T-helper 1 cell treated with Interleukin-12 subunit alpha and Interleukin-12 subunit beta and Interleukin-4 antibody, amounts not matched to agents 30 μg/mL and 1 μg/mL, for 36 hours (primary cell): ENCODE measurements around the gene HSDL2.
"Not testable (repeated sequence)": the region's sequence is repeated elsewhere in the genome, so short reads cannot be mapped to it uniquely, and the experiment has no call there.

Source experiments
- H3K27ac Mint-ChIP-seq: one replicate; pipeline ENCODE4 v1.8.0; 2021; ENCODE audit warnings: mild to moderate bottlenecking, mixed read lengths
- H3K27me3 Mint-ChIP-seq: one replicate; pipeline ENCODE4 v1.8.0; 2021; ENCODE audit warnings: low read depth, mixed read lengths
- H3K36me3 Mint-ChIP-seq: one replicate; pipeline ENCODE4 v1.8.0; 2021; ENCODE audit warnings: low read depth, mixed read lengths
- H3K4me1 Mint-ChIP-seq: one replicate; pipeline ENCODE4 v1.8.0; 2021; ENCODE audit warnings: low read depth, mixed read lengths
- H3K4me3 Mint-ChIP-seq: one replicate; pipeline ENCODE4 v1.8.0; 2021; ENCODE audit warnings: mild to moderate bottlenecking, moderate library complexity, mixed read lengths
- H3K9me3 Mint-ChIP-seq: one replicate; pipeline ENCODE4 v1.8.0; 2021; ENCODE audit warnings: mixed read lengths

Gene HSDL2

DNA sequence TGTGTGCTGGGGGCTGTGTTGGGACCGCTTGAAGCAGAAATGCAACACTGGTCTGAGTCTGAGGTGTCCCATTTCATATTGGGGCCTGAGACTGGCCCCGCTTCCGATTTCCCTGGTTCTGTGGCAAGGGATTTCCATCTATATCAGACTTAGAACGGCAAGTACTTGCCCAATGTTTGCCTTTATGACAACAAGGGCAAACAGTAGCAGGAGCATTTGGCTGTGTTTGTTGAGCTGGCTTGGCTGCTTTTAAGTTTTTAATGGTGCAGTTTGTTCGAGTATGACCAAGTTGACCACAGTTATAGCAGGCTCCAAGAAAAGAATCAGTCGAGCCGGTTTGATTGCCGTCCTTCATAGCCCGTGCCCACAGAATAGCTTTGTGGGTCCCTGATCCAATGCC lies 17.0 kb downstream of the HSDL2 start:
- Mint-ChIP-seq H3K4me1 (no peaks in the 10 kb centered on the region), H3K27me3 (no peaks in the 10 kb centered on the region), H3K4me3 (no peak overlapping the region), H3K27ac (no peak overlapping the region), H3K36me3 (peaks cover 14% of the 10 kb centered on the region), H3K9me3 (peaks cover 14% of the 10 kb centered on the region)

DNA sequence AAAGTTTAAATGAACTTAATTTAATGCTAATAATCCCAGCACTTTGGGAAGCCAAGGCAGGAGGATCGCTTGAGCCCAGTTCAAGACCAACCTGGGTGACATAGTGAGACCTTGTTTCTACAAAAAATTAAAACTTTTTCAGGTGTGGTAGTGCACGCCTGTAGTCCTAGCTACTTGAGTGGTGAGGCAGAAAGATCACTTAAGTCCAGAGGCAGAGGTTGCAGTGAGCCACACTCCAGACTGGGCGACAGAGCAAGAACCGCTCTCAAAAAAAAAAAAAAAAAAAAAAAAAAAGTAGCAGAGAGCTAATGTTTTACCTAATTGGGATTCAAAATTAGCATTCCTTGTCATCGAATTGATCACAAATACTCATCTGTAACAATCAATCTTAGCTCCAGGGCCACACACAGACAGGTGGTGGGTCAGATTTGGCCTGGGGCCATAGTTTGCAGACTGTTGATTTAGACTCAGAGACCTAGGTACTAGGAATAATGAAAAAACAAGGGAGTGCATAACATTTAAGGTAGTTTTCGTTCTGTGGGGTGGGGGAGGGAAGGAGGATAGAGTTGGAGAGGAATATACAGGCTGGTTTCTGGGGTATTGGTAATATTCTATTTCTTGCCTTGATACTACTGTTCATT lies 21.4 kb downstream of the HSDL2 start:
- no peaks in the 10 kb centered on the region for H3K4me1 Mint-ChIP-seq
- H3K36me3 Mint-ChIP-seq = peaks cover 15% of the 10 kb centered on the region
- H3K9me3 Mint-ChIP-seq = peaks cover 14% of the 10 kb centered on the region
- no peak overlapping the region for H3K27ac Mint-ChIP-seq
- no peak overlapping the region for H3K4me3 Mint-ChIP-seq
- H3K27me3 Mint-ChIP-seq = no peaks in the 10 kb centered on the region

DNA sequence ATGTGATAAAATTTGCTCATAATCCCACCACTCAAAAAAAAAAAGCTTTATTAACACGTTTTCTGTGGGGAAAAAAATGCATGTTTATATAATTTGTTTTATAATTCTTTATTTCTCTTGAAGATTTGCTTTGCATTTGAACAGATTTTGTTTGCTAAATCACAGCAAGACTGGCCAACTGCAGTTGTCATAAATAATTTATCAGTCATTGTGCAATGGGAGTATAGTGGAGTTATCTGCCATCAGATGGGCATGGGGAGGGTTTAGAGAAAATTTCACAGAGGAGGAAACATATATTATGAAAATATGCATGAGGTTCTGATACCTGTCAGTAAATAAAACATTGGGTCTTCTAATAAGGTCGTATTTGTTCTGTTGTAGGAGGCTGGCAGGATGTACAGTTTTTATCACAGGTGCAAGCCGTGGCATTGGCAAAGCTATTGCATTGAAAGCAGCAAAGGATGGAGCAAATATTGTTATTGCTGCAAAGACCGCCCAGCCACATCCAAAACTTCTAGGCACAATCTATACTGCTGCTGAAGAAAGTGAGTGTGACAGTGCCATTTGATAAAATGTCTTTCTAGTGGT lies 23.8 kb downstream of the HSDL2 start:
- Mint-ChIP-seq H3K27me3 (no peaks in the 10 kb centered on the region), H3K27ac (no peak overlapping the region), H3K4me3 (no peak overlapping the region), H3K4me1 (no peaks in the 10 kb centered on the region), H3K9me3 (peaks cover 6% of the 10 kb centered on the region), H3K36me3 (peaks cover 19% of the 10 kb centered on the region)

DNA sequence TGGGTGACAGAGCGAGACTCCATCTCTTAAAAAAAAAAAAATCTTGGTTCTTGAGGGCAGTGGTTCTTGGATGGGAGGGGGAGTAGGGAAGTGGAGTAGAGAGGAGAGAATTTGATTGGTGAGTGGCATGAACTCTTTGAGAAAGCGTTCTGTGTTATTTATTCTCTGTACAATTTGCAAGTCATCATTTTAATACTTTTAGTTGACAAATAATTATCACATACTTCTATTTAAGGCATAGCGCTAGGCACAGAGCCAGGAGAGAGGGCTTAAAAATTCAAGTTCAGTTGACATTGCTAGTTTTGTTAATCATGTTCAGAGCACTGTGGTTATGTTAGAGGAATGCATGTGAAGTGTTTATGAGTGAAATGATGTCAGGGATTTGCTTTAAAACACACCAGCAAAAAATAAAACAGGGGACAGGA lies 24.6 kb downstream of the HSDL2 start:
- Mint-ChIP-seq H3K9me3 (no peaks in the 10 kb centered on the region), H3K27me3 (no peaks in the 10 kb centered on the region), H3K4me3 (no peak overlapping the region), H3K4me1 (no peaks in the 10 kb centered on the region), H3K36me3 (peaks cover 16% of the 10 kb centered on the region), H3K27ac (no peak overlapping the region)

DNA sequence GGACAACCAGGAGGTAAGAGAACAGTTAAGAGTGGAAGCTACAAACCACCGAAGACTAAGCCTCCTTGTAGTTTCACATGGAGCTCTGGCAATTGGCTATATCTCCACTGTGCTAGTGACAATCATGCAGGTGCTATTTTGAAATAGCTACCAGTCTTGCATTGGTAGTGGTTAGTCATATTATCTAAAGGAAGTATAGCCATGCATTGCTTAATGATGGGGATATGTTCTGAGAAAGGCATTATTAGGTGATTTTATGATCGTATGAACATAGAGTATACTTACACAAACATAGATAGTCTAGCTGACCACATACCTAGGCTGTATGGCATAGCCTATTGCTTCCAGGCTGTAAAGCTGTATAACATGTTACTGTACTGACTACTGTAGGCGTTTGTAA lies 28.4 kb downstream of the HSDL2 start:
- H3K27ac Mint-ChIP-seq = no peak overlapping the region
- no peak overlapping the region for H3K4me3 Mint-ChIP-seq
- H3K27me3 Mint-ChIP-seq = no peaks in the 10 kb centered on the region
- no peaks in the 10 kb centered on the region for H3K4me1 Mint-ChIP-seq
- no peaks in the 10 kb centered on the region for H3K9me3 Mint-ChIP-seq
- H3K36me3 Mint-ChIP-seq = peaks cover 16% of the 10 kb centered on the region

DNA sequence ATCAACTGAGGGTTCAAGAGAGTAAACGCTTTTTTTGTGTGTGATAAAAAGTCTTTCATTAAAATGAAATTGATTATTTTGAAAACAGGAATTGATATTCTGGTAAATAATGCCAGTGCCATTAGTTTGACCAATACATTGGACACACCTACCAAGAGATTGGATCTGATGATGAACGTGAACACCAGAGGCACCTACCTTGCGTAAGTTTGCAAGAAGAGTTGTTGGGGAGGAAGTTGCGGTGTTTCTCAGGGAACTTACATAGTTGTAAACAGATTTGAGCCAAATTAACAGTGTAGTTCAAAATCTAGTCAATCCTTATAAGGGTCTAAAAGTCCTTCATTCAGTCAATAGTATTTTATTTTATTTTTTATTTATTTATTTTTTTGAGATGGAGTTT lies 28.9 kb downstream of the HSDL2 start:
- H3K27ac Mint-ChIP-seq = no peak overlapping the region
- no peak overlapping the region for H3K4me3 Mint-ChIP-seq
- H3K36me3 Mint-ChIP-seq = peaks cover 16% of the 10 kb centered on the region
- H3K27me3 Mint-ChIP-seq = no peaks in the 10 kb centered on the region
- no peaks in the 10 kb centered on the region for H3K4me1 Mint-ChIP-seq
- H3K9me3 Mint-ChIP-seq = no peaks in the 10 kb centered on the region

DNA sequence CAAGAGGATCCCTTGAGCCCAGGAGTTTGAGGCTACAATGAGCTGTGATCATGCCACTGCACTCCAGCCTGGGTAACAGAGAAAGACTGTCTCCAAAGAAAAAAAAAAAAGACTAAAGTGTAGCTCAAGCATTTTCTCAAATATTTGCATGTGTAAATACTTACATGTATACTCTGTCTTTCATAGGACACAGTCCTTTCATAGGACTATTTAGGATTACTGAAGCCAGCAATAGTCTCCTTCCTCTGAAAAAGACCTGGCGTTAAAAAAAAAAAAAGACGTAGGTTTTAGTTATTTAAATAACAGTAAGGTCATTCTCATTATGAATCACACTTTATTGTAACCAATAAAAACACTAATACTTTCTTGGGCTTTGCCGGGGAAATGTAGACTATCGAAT lies 29.9 kb downstream of the HSDL2 start:
- no peak overlapping the region for H3K27ac Mint-ChIP-seq
- H3K4me3 Mint-ChIP-seq = no peak overlapping the region
- no peaks in the 10 kb centered on the region for H3K27me3 Mint-ChIP-seq
- no peaks in the 10 kb centered on the region for H3K9me3 Mint-ChIP-seq
- peaks cover 14% of the 10 kb centered on the region for H3K36me3 Mint-ChIP-seq
- no peaks in the 10 kb centered on the region for H3K4me1 Mint-ChIP-seq

DNA sequence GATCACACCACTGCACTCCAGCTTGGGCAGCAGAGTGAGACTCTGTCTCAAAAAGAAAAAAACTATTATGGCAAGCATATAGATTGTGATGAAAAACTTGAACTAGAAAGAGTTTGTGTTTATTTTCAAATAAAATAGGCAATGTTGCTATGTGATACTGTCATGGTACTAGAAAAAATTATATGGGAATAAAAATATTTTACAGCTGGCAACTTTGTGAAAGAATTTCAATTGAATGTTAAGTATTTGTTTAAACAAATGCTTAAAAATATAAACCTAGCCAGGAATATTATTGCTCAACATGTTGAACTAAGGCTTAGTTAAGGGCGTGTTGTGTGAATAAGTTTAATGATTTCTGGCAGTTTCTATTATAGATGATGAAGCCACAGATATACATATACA lies 31.7 kb downstream of the HSDL2 start:
- H3K4me1 Mint-ChIP-seq = no peaks in the 10 kb centered on the region
- no peak overlapping the region for H3K4me3 Mint-ChIP-seq
- H3K27me3 Mint-ChIP-seq = no peaks in the 10 kb centered on the region
- no peaks in the 10 kb centered on the region for H3K9me3 Mint-ChIP-seq
- no peak overlapping the region for H3K27ac Mint-ChIP-seq
- H3K36me3 Mint-ChIP-seq = peaks cover 10% of the 10 kb centered on the region

DNA sequence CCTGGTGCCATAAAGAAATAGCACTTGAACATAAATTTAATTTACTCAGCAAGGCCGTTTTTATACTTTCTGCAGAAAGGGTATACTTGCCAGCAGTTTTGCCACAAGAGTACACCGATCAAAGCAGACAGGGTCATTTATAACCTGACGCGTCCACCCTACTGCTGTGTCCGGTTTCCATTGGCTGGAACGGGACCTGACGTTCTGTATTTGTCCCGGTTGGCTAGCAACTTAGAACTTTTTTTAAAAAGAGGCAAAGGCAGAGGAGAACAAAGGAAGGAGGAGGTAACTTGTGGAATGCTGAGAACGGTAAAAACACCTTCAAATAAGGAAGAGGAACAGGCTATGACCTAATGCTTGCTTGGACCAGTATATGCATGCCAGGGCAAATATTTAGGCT lies 33.8 kb downstream of the HSDL2 start:
- H3K27me3 Mint-ChIP-seq, H3K4me3 Mint-ChIP-seq, H3K27ac Mint-ChIP-seq, H3K36me3 Mint-ChIP-seq, H3K9me3 Mint-ChIP-seq, H3K4me1 Mint-ChIP-seq: not testable (repeated sequence)

DNA sequence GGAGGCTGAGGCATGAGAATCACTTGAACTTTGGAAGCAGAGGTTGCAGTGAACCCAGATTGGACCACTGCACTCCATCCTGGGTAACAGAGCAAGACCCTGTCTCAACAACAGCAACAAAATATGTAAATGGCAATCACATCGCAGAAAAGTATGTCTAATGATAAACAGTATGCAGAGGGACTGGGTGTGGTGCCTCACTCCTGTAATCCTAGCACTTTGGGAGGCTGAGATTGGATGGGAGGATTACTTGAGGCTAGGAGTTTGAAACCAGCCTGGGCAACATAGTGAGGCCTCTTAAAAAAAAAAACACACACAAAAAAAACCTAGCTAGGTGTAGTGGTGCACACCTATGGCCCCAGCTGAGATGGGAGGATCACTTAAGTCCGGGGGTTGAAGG lies 40.3 kb downstream of the HSDL2 start:
- H3K27me3 Mint-ChIP-seq = no peaks in the 10 kb centered on the region
- peaks cover 4% of the 10 kb centered on the region for H3K4me1 Mint-ChIP-seq
- H3K4me3 Mint-ChIP-seq = no peak overlapping the region
- H3K9me3 Mint-ChIP-seq = no peaks in the 10 kb centered on the region
- peaks cover 8% of the 10 kb centered on the region for H3K36me3 Mint-ChIP-seq
- no peak overlapping the region for H3K27ac Mint-ChIP-seq

DNA sequence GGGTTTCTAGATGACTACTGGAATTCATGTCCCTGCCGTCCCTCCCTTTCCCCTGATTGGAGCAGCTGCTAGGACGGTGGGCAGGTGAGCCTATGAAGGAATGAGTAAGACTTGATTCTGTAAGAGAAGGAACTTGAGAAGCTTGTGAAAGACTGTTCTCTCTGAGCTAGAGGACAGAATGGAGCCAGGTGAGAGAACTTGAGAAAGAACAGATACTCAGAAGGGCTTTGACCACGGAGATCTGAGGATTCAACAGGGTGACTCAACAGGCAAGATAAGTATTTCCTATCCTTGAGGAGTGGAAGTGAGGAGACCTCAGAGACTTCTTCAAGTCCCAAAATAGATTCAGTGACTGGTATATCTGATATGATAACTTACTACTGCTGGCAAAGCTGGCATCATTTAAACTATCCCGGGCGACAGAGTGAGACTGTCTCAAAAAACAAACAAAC lies 41.9 kb downstream of the HSDL2 start:
- Mint-ChIP-seq H3K27ac (no peak overlapping the region), H3K4me3 (no peak overlapping the region), H3K27me3 (no peaks in the 10 kb centered on the region)

DNA sequence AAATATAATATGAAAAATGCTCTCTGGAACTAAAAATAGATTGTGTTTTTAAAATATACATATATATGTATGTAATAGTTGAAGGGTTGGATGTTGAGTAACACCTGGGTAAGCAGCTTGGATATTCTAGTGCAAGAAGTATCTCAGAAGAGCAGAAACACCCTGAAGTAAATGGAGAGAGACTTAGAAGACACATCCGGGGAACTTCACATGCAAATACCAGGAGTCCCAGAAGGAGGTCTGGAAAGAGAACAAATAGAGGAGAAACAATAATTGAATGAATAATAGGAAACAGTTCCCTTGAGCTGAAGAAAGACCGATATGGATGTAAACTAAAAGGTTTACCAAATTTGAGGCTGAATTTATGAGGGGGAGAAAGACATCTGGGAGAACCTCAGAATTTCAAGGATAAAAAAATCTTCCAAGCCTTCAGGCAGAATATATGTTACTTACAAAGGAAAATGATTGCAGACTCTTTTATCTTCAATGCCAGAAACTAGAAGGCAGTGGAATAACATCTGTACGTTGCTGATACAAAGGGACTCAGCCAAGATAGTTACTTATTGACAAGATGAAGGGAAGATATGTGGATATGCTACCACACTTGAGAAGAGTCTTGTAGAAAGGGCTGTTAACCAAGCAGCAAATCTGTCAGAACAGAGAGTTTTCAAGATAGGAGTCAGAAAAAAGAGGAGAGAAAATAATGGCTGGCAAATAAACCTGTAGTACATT lies 42.7 kb downstream of the HSDL2 start:
- H3K9me3 Mint-ChIP-seq = no peaks in the 10 kb centered on the region
- H3K27ac Mint-ChIP-seq = no peak overlapping the region
- H3K36me3 Mint-ChIP-seq = peaks cover 10% of the 10 kb centered on the region
- H3K4me1 Mint-ChIP-seq = peaks cover 4% of the 10 kb centered on the region
- no peaks in the 10 kb centered on the region for H3K27me3 Mint-ChIP-seq
- H3K4me3 Mint-ChIP-seq = no peak overlapping the region

More for the DNA sequence above, 41.9 kb downstream of the HSDL2 start:
- Mint-ChIP-seq H3K9me3 (no peaks in the 10 kb centered on the region), H3K36me3 (peaks cover 8% of the 10 kb centered on the region), H3K4me1 (peaks cover 4% of the 10 kb centered on the region)

DNA sequence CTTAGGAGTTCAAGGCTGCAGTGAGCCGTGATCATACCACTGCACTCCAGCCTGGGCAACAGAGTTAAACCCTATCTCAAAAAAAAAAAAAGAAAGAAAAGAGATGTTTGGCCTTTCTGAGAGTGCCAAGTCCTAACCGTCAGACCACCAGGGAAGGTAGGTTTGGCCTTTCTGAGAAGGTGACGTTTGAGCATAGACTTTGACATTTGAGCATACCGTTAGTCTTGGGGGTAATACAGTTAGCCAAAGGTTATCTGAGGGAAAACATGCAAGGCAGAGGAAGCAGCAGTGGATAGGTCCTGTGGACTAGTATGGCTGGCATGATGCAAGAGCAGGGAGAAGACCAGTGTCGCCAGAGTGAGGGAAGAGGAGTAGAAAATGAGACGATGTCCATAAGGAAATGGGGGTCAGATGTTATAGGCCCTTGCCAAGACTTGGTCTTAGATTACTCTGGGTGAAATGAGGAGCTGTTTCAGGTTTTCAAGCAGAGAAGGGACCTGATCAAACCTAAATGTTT lies 50.2 kb downstream of the HSDL2 start:
- H3K27ac Mint-ChIP-seq = no peak overlapping the region
- no peak overlapping the region for H3K4me3 Mint-ChIP-seq
- H3K4me1 Mint-ChIP-seq = no peaks in the 10 kb centered on the region
- H3K36me3 Mint-ChIP-seq = peaks cover 20% of the 10 kb centered on the region
- H3K9me3 Mint-ChIP-seq = no peaks in the 10 kb centered on the region
- no peaks in the 10 kb centered on the region for H3K27me3 Mint-ChIP-seq

DNA sequence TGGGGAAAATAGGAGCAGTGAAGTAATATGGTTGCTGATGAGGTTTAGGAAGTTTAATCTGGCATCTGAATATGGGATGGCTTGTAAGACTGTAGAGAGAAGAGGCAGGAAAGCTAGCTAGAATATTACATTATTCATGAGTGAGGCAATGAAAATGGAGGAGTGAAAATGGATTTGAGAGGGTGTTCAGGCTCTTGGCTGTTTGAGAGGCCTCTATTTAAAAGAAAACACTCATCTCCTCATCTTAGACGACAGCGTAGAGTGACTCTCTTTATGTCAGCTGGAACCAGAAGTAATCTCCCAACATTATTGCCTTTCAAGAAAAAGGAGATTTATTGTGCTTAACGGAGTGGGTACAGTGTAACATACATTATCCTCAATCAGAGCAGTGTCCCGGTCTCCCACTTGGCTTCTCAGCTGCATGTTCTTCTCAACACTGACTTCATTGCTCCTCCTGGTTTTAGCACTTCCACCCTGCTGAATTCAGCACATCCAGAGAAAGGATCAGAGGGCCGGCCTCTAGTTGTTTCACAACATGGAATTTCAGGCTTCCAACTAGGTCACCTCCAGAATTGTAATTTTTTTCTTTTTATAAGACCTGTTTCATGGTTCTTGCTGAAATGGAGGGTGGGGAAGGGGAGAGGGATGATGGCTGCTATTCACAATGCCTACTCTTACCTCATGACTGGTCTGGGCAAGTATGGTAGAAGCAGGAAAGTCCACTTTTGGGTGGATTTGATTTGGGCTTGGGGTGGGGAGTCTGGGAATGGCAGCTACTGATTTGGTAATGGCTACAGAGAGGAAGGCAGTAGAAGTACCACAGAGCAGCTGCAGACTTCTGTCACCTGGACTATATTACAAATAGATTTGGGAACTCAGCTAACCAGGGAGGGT lies 53.8 kb downstream of the HSDL2 start:
- Mint-ChIP-seq H3K4me3 (no peak overlapping the region), H3K36me3 (peaks cover 16% of the 10 kb centered on the region), H3K4me1 (no peaks in the 10 kb centered on the region), H3K9me3 (no peaks in the 10 kb centered on the region), H3K27me3 (no peaks in the 10 kb centered on the region), H3K27ac (no peak overlapping the region)
